Measurements from ENCODE around the gene CACNA1E. TPM values are rescaled to one million over a fixed set of nuclear protein-coding genes. Genes with fewer than 3 reads are reported as not detected.
"Not testable (repeated sequence)": the region's sequence is repeated elsewhere in the genome, so short reads cannot be mapped to it uniquely, and the experiment has no call there.

The CACNA1E gene
- total and polyA plus RNA-seq, 7 experiments from 2014 or later = 0.07 TPM; not detected in 6

GRCh38 chr1:181541947-181542346 is 58.6 kb downstream of the CACNA1E start:
- H3K27me3 Mint-ChIP-seq = peaks cover 30 to 61% (median 48%) of the 10 kb centered on the region in 5 donors
- no peaks in the 10 kb centered on the region for H3K36me3 ChIP-seq (ENCODE audit: control insufficient read depth in 2 of 3, insufficient read depth in 3 of 3, low read length in 3 of 3)

GRCh38 chr1:181542406-181542805 is 59.1 kb downstream of the CACNA1E start:
- H3K27ac ChIP-seq (ENCODE audit: low read depth, low read length); H3K36me3 Mint-ChIP-seq; H3K36me3 ChIP-seq (ENCODE audit: control insufficient read depth in 2 of 3, insufficient read depth in 3 of 3, low read length in 3 of 3); ATAC-seq; H3K4me1 ChIP-seq (ENCODE audit: control insufficient read depth in 2 of 2, insufficient read depth in 2 of 2, low read length in 2 of 2); H3K4me3 Mint-ChIP-seq; POLR2A ChIA-PET; H3K27ac Mint-ChIP-seq; CTCF ChIA-PET; H3K4me3 ChIP-seq (ENCODE audit: low read length); DNase-seq; H3K4me1 Mint-ChIP-seq; intact Hi-C loops (cut with micrococcal nuclease); H3K9me3 ChIP-seq (ENCODE audit: control insufficient read depth in 2 of 3, low read length in 3 of 3); H3K27me3 ChIP-seq (ENCODE audit: control insufficient read depth in 2 of 2, insufficient read depth in 2 of 2, low read length in 2 of 2); H3K9me3 Mint-ChIP-seq: not testable (repeated sequence)
- H3K27me3 Mint-ChIP-seq = peaks cover 27 to 61% (median 50%) of the 10 kb centered on the region in 5 donors

More at GRCh38 chr1:181541947-181542346, 58.6 kb downstream of the CACNA1E start:
- intact Hi-C loops (cut with micrococcal nuclease) = no loop called here
- ATAC-seq (no peak), DNase-seq (no peak)
- Histone ChIP-seq H3K9me3 (ENCODE audit: control insufficient read depth in 2 of 3, low read length in 3 of 3) (no peaks in the 10 kb centered on the region), H3K4me1 (ENCODE audit: control insufficient read depth in 2 of 2, insufficient read depth in 2 of 2, low read length in 2 of 2) (no peaks in the 10 kb centered on the region), H3K4me3 (ENCODE audit: low read length) (no peak overlapping the region), H3K27ac (ENCODE audit: low read depth, low read length) (no peak overlapping the region), H3K27me3 (ENCODE audit: control insufficient read depth in 2 of 2, insufficient read depth in 2 of 2, low read length in 2 of 2) (no peaks in the 10 kb centered on the region)
- H3K4me3 Mint-ChIP-seq = no peak overlapping the region
- H3K27ac Mint-ChIP-seq = no peak overlapping the region
- H3K4me1 Mint-ChIP-seq = no peaks in the 10 kb centered on the region
- H3K36me3 Mint-ChIP-seq = no peaks in the 10 kb centered on the region
- ChIA-PET POLR2A (no interaction called here), CTCF (no interaction called here)
- no peaks in the 10 kb centered on the region for H3K9me3 Mint-ChIP-seq

- ChIA-PET CTCF (no interaction called here), POLR2A (no interaction called here)
- Histone ChIP-seq H3K27ac (ENCODE audit: low read depth, low read length) (no peak overlapping the region), H3K4me1 (ENCODE audit: control insufficient read depth in 2 of 2, insufficient read depth in 2 of 2, low read length in 2 of 2) (no peaks in the 10 kb centered on the region), H3K36me3 (ENCODE audit: control insufficient read depth in 2 of 3, insufficient read depth in 3 of 3, low read length in 3 of 3) (no peaks in the 10 kb centered on the region), H3K4me3 (ENCODE audit: low read length) (no peak overlapping the region), H3K27me3 (ENCODE audit: control insufficient read depth in 2 of 2, insufficient read depth in 2 of 2, low read length in 2 of 2) (no peaks in the 10 kb centered on the region), H3K9me3 (ENCODE audit: control insufficient read depth in 2 of 3, low read length in 3 of 3) (no peaks in the 10 kb centered on the region)
- ATAC-seq (no peak), DNase-seq (no peak)
- H3K4me3 Mint-ChIP-seq = no peak overlapping the region
- no peak overlapping the region for H3K27ac Mint-ChIP-seq
- H3K9me3 Mint-ChIP-seq = no peaks in the 10 kb centered on the region
- H3K4me1 Mint-ChIP-seq = peaks cover 0 to 2% (median 0%) of the 10 kb centered on the region in 7 donors
- no peaks in the 10 kb centered on the region for H3K36me3 Mint-ChIP-seq
- H3K27me3 Mint-ChIP-seq = peaks cover 13 to 63% (median 57%) of the 10 kb centered on the region in 5 donors
- intact Hi-C loops (cut with micrococcal nuclease) = no loop called here
Observed at GRCh38 chr1:181545395-181545794, 62.1 kb downstream of the CACNA1E start.

GRCh38 chr1:181548497-181548896 is 65.2 kb downstream of the CACNA1E start:
- CTCF ChIA-PET = no interaction called here
- no peak overlapping the region for H3K4me3 ChIP-seq (ENCODE audit: low read length)
- peaks cover 0 to 2% (median 0%) of the 10 kb centered on the region in 11 donors for H3K9me3 Mint-ChIP-seq
- H3K9me3 ChIP-seq (ENCODE audit: control insufficient read depth in 2 of 3, low read length in 3 of 3) = no peaks in the 10 kb centered on the region
- H3K4me3 Mint-ChIP-seq = no peak overlapping the region
- no peaks in the 10 kb centered on the region for H3K4me1 ChIP-seq (ENCODE audit: control insufficient read depth in 2 of 2, insufficient read depth in 2 of 2, low read length in 2 of 2)
- no peaks in the 10 kb centered on the region for H3K36me3 ChIP-seq (ENCODE audit: control insufficient read depth in 2 of 3, insufficient read depth in 3 of 3, low read length in 3 of 3)
- no peaks in the 10 kb centered on the region for H3K27me3 ChIP-seq (ENCODE audit: control insufficient read depth in 2 of 2, insufficient read depth in 2 of 2, low read length in 2 of 2)
- ATAC-seq (no peak), DNase-seq (no peak)
- H3K27me3 Mint-ChIP-seq = peaks cover 8 to 73% (median 61%) of the 10 kb centered on the region in 5 donors
- no peak overlapping the region for H3K27ac ChIP-seq (ENCODE audit: low read depth, low read length)
- intact Hi-C loops (cut with micrococcal nuclease) = no loop called here
- H3K36me3 Mint-ChIP-seq = no peaks in the 10 kb centered on the region
- POLR2A ChIA-PET = no interaction called here
- peaks cover 0 to 2% (median 0%) of the 10 kb centered on the region in 7 donors for H3K4me1 Mint-ChIP-seq
- no peak overlapping the region for H3K27ac Mint-ChIP-seq

GRCh38 chr1:181551249-181551648 is 67.9 kb downstream of the CACNA1E start:
- Mint-ChIP-seq H3K36me3 (no peaks in the 10 kb centered on the region), H3K27ac (no peak overlapping the region), H3K9me3 (peaks cover 0 to 2% (median 0%) of the 10 kb centered on the region in 11 donors), H3K27me3 (peaks cover 2 to 64% (median 43%) of the 10 kb centered on the region in 5 donors), H3K4me1 (peaks cover 0 to 2% (median 0%) of the 10 kb centered on the region in 7 donors), H3K4me3 (no peak overlapping the region)
- H3K4me1 ChIP-seq (ENCODE audit: control insufficient read depth in 2 of 2, insufficient read depth in 2 of 2, low read length in 2 of 2) = no peaks in the 10 kb centered on the region
- H3K27ac ChIP-seq (ENCODE audit: low read depth, low read length) = no peak overlapping the region
- H3K9me3 ChIP-seq (ENCODE audit: control insufficient read depth in 2 of 3, low read length in 3 of 3) = no peaks in the 10 kb centered on the region
- H3K36me3 ChIP-seq (ENCODE audit: control insufficient read depth in 2 of 3, insufficient read depth in 3 of 3, low read length in 3 of 3) = no peaks in the 10 kb centered on the region
- intact Hi-C loops (cut with micrococcal nuclease) = no loop called here
- no peaks in the 10 kb centered on the region for H3K27me3 ChIP-seq (ENCODE audit: control insufficient read depth in 2 of 2, insufficient read depth in 2 of 2, low read length in 2 of 2)
- POLR2A ChIA-PET = no interaction called here
- CTCF ChIA-PET = no interaction called here
- ATAC-seq (no peak), DNase-seq (no peak)
- H3K4me3 ChIP-seq (ENCODE audit: low read length) = no peak overlapping the region

- no peaks in the 10 kb centered on the region for H3K36me3 Mint-ChIP-seq
- Histone ChIP-seq H3K27ac (ENCODE audit: low read depth, low read length) (no peak overlapping the region), H3K4me3 (ENCODE audit: low read length) (no peak overlapping the region), H3K4me1 (ENCODE audit: control insufficient read depth in 2 of 2, insufficient read depth in 2 of 2, low read length in 2 of 2) (no peaks in the 10 kb centered on the region), H3K36me3 (ENCODE audit: control insufficient read depth in 2 of 3, insufficient read depth in 3 of 3, low read length in 3 of 3) (no peaks in the 10 kb centered on the region), H3K27me3 (ENCODE audit: control insufficient read depth in 2 of 2, insufficient read depth in 2 of 2, low read length in 2 of 2) (no peaks in the 10 kb centered on the region), H3K9me3 (ENCODE audit: control insufficient read depth in 2 of 3, low read length in 3 of 3) (no peaks in the 10 kb centered on the region)
- POLR2A ChIA-PET = no interaction called here
- CTCF ChIA-PET = no interaction called here
- ATAC-seq (no peak), DNase-seq (no peak)
- no peak overlapping the region for H3K4me3 Mint-ChIP-seq
- no peak overlapping the region for H3K27ac Mint-ChIP-seq
- peaks cover 0 to 2% (median 0%) of the 10 kb centered on the region in 7 donors for H3K4me1 Mint-ChIP-seq
- peaks cover 0 to 61% (median 38%) of the 10 kb centered on the region in 5 donors for H3K27me3 Mint-ChIP-seq
- intact Hi-C loops (cut with micrococcal nuclease) = no loop called here
- H3K9me3 Mint-ChIP-seq = peaks cover 0 to 2% (median 0%) of the 10 kb centered on the region in 11 donors
Observed at GRCh38 chr1:181551754-181552153, 68.4 kb downstream of the CACNA1E start.

GRCh38 chr1:181554465-181554864 is 71.1 kb downstream of the CACNA1E start:
- no peaks in the 10 kb centered on the region for H3K36me3 ChIP-seq (ENCODE audit: control insufficient read depth in 2 of 3, insufficient read depth in 3 of 3, low read length in 3 of 3)
- Mint-ChIP-seq H3K4me1 (no peaks in the 10 kb centered on the region), H3K36me3 (no peaks in the 10 kb centered on the region), H3K9me3 (peaks cover 0 to 2% (median 0%) of the 10 kb centered on the region in 11 donors), H3K27me3 (peaks cover 0 to 35% (median 15%) of the 10 kb centered on the region in 5 donors), H3K27ac (no peak overlapping the region), H3K4me3 (no peak overlapping the region)
- intact Hi-C loops (cut with micrococcal nuclease) = no loop called here
- DNase-seq (no peak), ATAC-seq (no peak)
- H3K4me3 ChIP-seq (ENCODE audit: low read length) = no peak overlapping the region
- H3K4me1 ChIP-seq (ENCODE audit: control insufficient read depth in 2 of 2, insufficient read depth in 2 of 2, low read length in 2 of 2) = no peaks in the 10 kb centered on the region
- ChIA-PET CTCF (no interaction called here), POLR2A (no interaction called here)
- no peak overlapping the region for H3K27ac ChIP-seq (ENCODE audit: low read depth, low read length)
- H3K27me3 ChIP-seq (ENCODE audit: control insufficient read depth in 2 of 2, insufficient read depth in 2 of 2, low read length in 2 of 2) = no peaks in the 10 kb centered on the region
- H3K9me3 ChIP-seq (ENCODE audit: control insufficient read depth in 2 of 3, low read length in 3 of 3) = no peaks in the 10 kb centered on the region

All from naive thymus-derived CD4-positive, alpha-beta T cell (primary cell).